HG02840 (cell line): ENCODE measurements around the gene TJP2.

Source experiments
- ATAC-seq: cut with Tn5 transposase; IDR thresholded peaks from one replicate; pipeline ENCODE4 v1.9.1; 2021; ENCODE audit warnings: mild to moderate bottlenecking, moderate library complexity, moderate number of reproducible peaks; ENCODE audit not compliant: unreplicated experiment, low FRiP score

Gene TJP2

GRCh38 chr9:69218166-69218565, 44.1 kb downstream of the TJP2 start:
- ATAC-seq, result no peak

GRCh38 chr9:69221036-69221435, 47.0 kb downstream of the TJP2 start:
- no peak for ATAC-seq

GRCh38 chr9:69222970-69223369, 48.9 kb downstream of the TJP2 start:
- no peak for ATAC-seq

DNA sequence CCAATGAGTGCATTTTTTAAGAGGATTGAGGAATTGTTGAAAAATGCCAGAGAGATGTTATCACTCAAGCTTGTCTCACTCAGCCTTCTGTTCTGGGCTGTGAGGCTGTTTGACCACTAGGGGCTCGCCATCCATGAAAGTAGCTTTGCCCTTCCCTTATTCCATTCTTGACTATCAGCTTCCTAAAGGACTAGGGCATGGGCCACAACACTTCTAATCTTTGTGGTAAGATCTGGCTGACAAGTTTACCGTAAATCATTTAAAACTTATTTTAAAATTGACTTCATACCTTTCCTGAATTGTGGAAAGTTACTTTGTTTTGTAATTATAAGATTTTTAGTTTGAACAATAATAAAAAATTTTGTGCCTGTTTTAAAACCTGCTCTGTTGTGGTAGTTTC, 49.5 kb downstream of the TJP2 start:
- ATAC-seq, result no peak

DNA sequence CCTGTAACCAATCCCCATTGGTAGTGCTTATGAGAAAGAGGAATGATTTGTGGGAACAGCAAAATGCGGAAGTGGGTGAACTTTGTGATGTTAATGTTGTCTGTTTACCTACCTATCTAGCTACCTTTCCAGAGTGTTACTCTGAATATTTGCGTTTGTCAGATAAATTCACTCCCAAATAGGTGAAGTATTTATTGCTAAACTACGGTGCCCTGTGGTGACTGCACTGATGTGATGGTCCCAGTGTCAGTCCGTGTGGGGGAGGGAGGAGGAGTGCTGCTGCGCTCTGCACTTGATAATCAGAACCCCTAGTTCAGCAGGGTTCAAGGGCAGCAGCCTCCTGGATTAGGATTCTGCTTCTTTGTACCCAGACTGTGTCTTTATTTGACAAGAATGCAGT, 55.3 kb downstream of the TJP2 start:
- no peak for ATAC-seq

- ATAC-seq, result no peak
These were observed 58.1 kb downstream of the TJP2 start for GRCh38 chr9:69232135-69232534.

DNA sequence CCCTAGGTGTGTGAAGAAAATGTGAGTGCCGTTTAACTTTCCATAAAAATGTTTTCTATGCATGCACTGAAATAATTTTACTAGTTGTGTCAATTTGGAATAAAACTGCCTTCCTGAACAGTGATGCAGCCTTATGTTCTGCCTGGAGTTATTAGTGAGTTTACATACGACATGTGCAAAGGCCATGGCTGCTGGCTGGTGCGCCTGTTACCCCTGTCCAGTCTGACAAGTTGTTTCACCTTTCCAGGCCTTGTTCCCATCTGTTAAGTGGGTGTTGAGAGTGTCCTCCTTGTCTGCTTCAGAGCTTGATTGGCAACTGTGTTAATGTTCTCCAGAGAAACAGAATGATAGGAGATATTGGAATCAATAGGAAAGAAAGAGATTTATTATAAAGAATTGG, 60.6 kb downstream of the TJP2 start:
- ATAC-seq, result no peak

- ATAC-seq, result no peak
These were observed 62.1 kb downstream of the TJP2 start for GRCh38 chr9:69236188-69236587.

GRCh38 chr9:69237702-69238295, 63.7 kb downstream of the TJP2 start:
- ATAC-seq, result no peak

GRCh38 chr9:69243116-69243515, 69.0 kb downstream of the TJP2 start:
- no peak for ATAC-seq

DNA sequence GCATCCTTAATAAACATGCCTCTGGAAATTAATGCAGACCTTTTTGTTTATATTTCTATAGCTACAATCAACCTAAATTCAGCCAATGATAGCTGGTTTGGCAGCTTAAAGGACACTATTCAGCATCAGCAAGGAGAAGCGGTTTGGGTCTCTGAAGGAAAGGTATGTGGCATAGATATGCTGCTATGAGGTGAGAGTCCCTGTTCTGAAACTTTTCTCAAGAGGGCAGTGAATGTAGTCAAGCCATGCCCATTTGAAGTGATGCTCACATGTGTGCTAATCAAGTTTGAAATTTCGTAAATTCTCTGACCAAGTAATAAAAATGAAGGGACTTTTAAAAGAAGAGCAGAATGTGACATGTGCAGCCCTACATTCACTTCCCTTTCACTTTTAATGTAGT, 72.6 kb downstream of the TJP2 start:
- no peak for ATAC-seq

- no peak for ATAC-seq
These were observed 73.9 kb downstream of the TJP2 start for GRCh38 chr9:69248005-69248404.

DNA sequence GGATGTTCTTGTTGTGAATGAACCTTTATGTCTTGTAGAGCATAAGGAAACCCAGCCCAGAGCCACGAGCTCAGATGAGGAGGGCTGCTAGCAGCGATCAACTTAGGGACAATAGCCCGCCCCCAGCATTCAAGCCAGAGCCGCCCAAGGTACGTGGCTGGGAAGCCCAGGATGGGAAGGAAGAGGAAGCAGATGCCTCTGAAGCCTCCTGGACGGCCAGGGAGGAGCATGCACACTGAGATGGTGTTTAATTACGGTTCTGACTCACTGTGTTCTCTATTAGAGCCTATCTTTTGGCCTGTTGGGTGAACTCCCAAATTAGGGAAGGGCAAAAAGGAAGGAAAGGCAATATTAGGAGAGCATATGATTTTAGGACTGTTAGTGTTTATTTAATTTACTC, 75.3 kb downstream of the TJP2 start:
- no peak for ATAC-seq

GRCh38 chr9:69250681-69251080, 76.6 kb downstream of the TJP2 start:
- ATAC-seq, result no peak

GRCh38 chr9:69252436-69252835, 78.4 kb downstream of the TJP2 start:
- ATAC-seq, result no peak

GRCh38 chr9:69253057-69253456, 79.0 kb downstream of the TJP2 start:
- no peak for ATAC-seq

DNA sequence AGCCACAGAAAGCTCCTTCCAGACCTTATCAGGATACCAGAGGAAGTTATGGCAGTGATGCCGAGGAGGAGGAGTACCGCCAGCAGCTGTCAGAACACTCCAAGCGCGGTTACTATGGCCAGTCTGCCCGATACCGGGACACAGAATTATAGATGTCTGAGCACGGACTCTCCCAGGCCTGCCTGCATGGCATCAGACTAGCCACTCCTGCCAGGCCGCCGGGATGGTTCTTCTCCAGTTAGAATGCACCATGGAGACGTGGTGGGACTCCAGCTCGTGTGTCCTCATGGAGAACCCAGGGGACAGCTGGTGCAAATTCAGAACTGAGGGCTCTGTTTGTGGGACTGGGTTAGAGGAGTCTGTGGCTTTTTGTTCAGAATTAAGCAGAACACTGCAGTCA, 80.1 kb downstream of the TJP2 start:
- ATAC-seq, result no peak

- no peak for ATAC-seq
These were observed 81.5 kb downstream of the TJP2 start for GRCh38 chr9:69255591-69255990.

DNA sequence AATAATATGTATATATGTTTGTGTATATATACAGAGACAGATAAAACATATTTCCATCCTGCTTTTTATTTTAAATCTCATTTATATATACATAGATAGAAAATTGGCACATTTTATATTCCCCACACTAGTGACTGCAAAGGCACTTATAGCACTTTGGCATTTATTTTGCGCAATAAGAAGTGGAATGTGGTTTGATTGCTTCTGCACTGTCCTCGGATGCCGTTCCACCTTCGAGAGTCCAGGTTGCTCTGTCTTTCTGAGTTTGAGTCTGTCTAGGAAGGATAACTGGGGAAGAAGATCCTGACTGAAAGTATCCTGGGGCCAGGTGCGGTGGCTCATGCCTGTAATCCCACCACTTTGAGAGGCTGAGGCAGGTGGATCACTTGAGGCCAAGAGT, 84.5 kb downstream of the TJP2 start:
- ATAC-seq, result no peak

- no peak for ATAC-seq
These were observed 86.1 kb downstream of the TJP2 start for GRCh38 chr9:69260161-69260560.

- no peak for ATAC-seq
These were observed 87.6 kb downstream of the TJP2 start for GRCh38 chr9:69261636-69262035.

GRCh38 chr9:69264526-69264925, 90.4 kb downstream of the TJP2 start:
- no peak for ATAC-seq

DNA sequence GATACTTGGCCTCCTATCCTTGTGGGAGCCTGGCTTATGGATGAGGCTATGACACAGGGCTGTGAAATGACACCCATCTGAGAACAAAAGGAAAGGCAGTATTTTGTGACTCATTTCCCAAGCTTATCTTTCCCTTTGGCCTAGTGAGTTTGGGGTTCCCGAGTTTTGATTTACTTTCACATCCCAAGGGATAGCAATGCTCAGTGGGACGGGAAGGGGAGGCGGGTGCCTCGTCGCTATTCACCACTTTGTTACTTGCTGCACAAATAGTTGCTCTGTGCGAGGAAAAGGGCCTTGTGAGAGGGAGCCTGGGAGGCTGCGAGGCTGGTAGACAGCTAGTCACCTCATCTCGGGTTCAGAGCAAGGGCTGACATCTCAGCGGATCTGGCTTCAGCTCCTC, 91.8 kb downstream of the TJP2 start:
- no peak for ATAC-seq
